Endothelial cell of umbilical vein (primary cell): ENCODE data around the gene ALDH1L1. TPM values are rescaled to one million over a fixed set of nuclear protein-coding genes. Genes with fewer than 3 reads are reported as not detected.

ENCODE experiments used
- BruUV-seq: library from RNA; stranded (reverse); fragments of 400-500 nt; replicated peaks from 2 replicates; lab custom pipeline; 2021; lab: Mats Ljungman, UMichigan
- CTCF ChIA-PET: fragments of 300-600, 350-600 bp; sonication (Branson Sonifier 250); formaldehyde crosslinking; loops from one replicate; lab custom pipeline; 2021; ENCODE audit warnings: antibody characterized with exemption, inconsistent platforms; lab: Charles Lee
- POLR2A ChIA-PET: fragments of 300-600, 350-600 bp; sonication (Branson Sonifier 250); formaldehyde crosslinking; loops from one replicate; lab custom pipeline; 2021; ENCODE audit warnings: antibody characterized with exemption, inconsistent platforms; lab: Charles Lee
- DNase-seq: peaks from one replicate; pipeline ENCODE4 v3.0.0-alpha.2; 2011; ENCODE audit warnings: low read depth, low spot score
- FAIRE-seq: peaks from 2 replicates; lab custom pipeline; 2011; peaks lifted over from hg19 to GRCh38; lab: Jason Lieb, UNC
- H2AFZ ChIP-seq: 2 replicates; pipeline ENCODE4 v1.6.0; 2012; ENCODE audit warnings: low read depth, low read length, control low read depth, inconsistent platforms
- H3K27ac ChIP-seq: 2 replicates; pipeline ENCODE4 v1.5.1; 2011; ENCODE audit warnings: low read depth, mild to moderate bottlenecking, control low read depth, low read length, moderate library complexity; ENCODE audit not compliant: insufficient read depth
- H3K27me3 ChIP-seq, 2 experiments: 2 replicates each; pipeline versions ENCODE4 v1.6.0 to v1.6.1; 2011; ENCODE audit warnings: low read length in 2 of 2, mixed read lengths in 1 of 2; ENCODE audit not compliant: control insufficient read depth in 2 of 2, insufficient read depth in 2 of 2
- H3K36me3 ChIP-seq, 2 experiments: 2 replicates in 1 of 2; 3 replicates in 1 of 2; pipeline ENCODE4 v1.5.1; 2011; ENCODE audit warnings: low read length in 2 of 2, mild to moderate bottlenecking in 1 of 2, moderate library complexity in 1 of 2; ENCODE audit not compliant: control insufficient read depth in 2 of 2, insufficient read depth in 2 of 2; ENCODE audit errors: extremely low read depth in 1 of 2
- H3K4me1 ChIP-seq: 3 replicates; pipeline ENCODE4 v1.5.1; 2011; ENCODE audit warnings: mild to moderate bottlenecking, low read length; ENCODE audit not compliant: control insufficient read depth, insufficient read depth; ENCODE audit errors: extremely low read depth
- H3K4me2 ChIP-seq: 2 replicates; pipeline ENCODE4 v1.6.1; 2011; ENCODE audit warnings: low read length, control low read depth, mixed read lengths; ENCODE audit not compliant: insufficient read depth
- H3K4me3 ChIP-seq, 3 experiments: fragments of 200-600 bp in 1 of 3; sonication (generic), shearing (Covaris generic) in 1 of 3; replicated peaks in 1 of 3; 2 replicates each; pipeline ENCODE4 v1.5.1; 2011 to 2016; ENCODE audit warnings: control low read depth in 3 of 3, low read length in 3 of 3, mild to moderate bottlenecking in 2 of 3, inconsistent platforms in 1 of 3, low read depth in 1 of 3, moderate library complexity in 1 of 3; ENCODE audit not compliant: insufficient read depth in 1 of 3
- H3K79me2 ChIP-seq: 2 replicates; pipeline ENCODE4 v1.6.0; 2012; ENCODE audit warnings: low read length, inconsistent platforms; ENCODE audit not compliant: control insufficient read depth, insufficient read depth
- H3K9ac ChIP-seq: replicated peaks from 2 replicates; pipeline ENCODE3; 2011; ENCODE audit warnings: low read length, control low read depth; ENCODE audit not compliant: insufficient read depth; ENCODE audit errors: extremely low read depth
- H3K9me1 ChIP-seq: replicated peaks from 3 replicates; pipeline ENCODE4 v1.6.0; 2011; ENCODE audit warnings: mild to moderate bottlenecking, low read length; ENCODE audit not compliant: control insufficient read depth, insufficient read depth; ENCODE audit errors: extremely low read depth
- H3K9me3 ChIP-seq: replicated peaks from 2 replicates; pipeline ENCODE4 v1.5.1; 2012; ENCODE audit warnings: low read length, inconsistent platforms; ENCODE audit not compliant: control insufficient read depth, insufficient read depth
- H4K20me1 ChIP-seq: replicated peaks from 2 replicates; pipeline ENCODE3; 2011; ENCODE audit warnings: mild to moderate bottlenecking, low read length; ENCODE audit not compliant: control insufficient read depth, insufficient read depth; ENCODE audit errors: extremely low read depth
- CTCF ChIP-seq, 2 donors: IDR thresholded peaks; 1 replicate in 1 of 2; 2 replicates in 1 of 2; pipeline ENCODE4 v1.5.1; 2011; ENCODE audit warnings: low read length in 2 of 2, mild to moderate bottlenecking in 2 of 2, moderate library complexity in 2 of 2, control low read depth in 1 of 2, inconsistent platforms in 1 of 2, low read depth in 1 of 2; ENCODE audit not compliant: insufficient read depth in 1 of 2; ENCODE audit errors: extremely low read depth in 1 of 2
- EZH2 ChIP-seq: IDR thresholded peaks from 2 replicates; pipeline ENCODE4 v1.6.1; 2012; ENCODE audit warnings: borderline replicate concordance, low read depth, mild to moderate bottlenecking, moderate library complexity, low read length, inconsistent platforms; ENCODE audit not compliant: severe bottlenecking
- FOS ChIP-seq: IDR thresholded peaks from 2 replicates; pipeline ENCODE4 v1.6.1; 2011; ENCODE audit warnings: mild to moderate bottlenecking, low read length, moderate library complexity, borderline replicate concordance; ENCODE audit not compliant: insufficient read depth
- GATA2 ChIP-seq: IDR thresholded peaks from 2 replicates; pipeline ENCODE4 v1.7.0; 2011; ENCODE audit warnings: low read depth, mild to moderate bottlenecking, moderate library complexity, mixed read lengths, low read length; ENCODE audit not compliant: insufficient read length, insufficient read depth
- JUN ChIP-seq: IDR thresholded peaks from 2 replicates; pipeline ENCODE4 v1.6.1; 2011; ENCODE audit warnings: borderline replicate concordance, low read depth; ENCODE audit not compliant: insufficient read length, insufficient read depth
- MAX ChIP-seq: IDR thresholded peaks from 2 replicates; pipeline ENCODE4 v1.6.1; 2011; ENCODE audit not compliant: insufficient read depth, insufficient read length
- MYC ChIP-seq: IDR thresholded peaks from one replicate; pipeline ENCODE4 v1.6.1; 2011; ENCODE audit warnings: mild to moderate bottlenecking, low read depth, low read length
- POLR2A ChIP-seq: IDR thresholded peaks from 2 replicates; pipeline ENCODE4 v1.6.1; 2012; ENCODE audit warnings: low read depth, mild to moderate bottlenecking, control low read depth, low read length
- POLR2AphosphoS5 ChIP-seq: IDR thresholded peaks from 2 replicates; pipeline ENCODE4 v1.6.1; 2012; ENCODE audit warnings: low read depth, mild to moderate bottlenecking, control low read depth, low read length, moderate library complexity; ENCODE audit not compliant: insufficient read depth
- dilution Hi-C: fragments of 300-500 bp; cut with MboI; formaldehyde crosslinking; loops from one replicate; pipeline ENCODE4 v1.15.0; 2019; ENCODE audit warnings: low sequenced_read_pairs; ENCODE audit not compliant: extremely low pct_ligation_motif_present
- intact Hi-C: fragments of 100-400 bp; cut with micrococcal nuclease; formaldehyde crosslinking; loops from one replicate; pipeline ENCODE4 v1.10.0; 2022
- polyA plus RNA-seq, 4 experiments: library from polyadenylated mRNA; depleted of rRNA in 3 of 4; stranded (reverse) in 3 of 4; unstranded in 1 of 4; fragments of >200 nt; gene quantifications; 2 replicates each; pipeline versions ENCODE4 v1.2.1 to v1.2.3, GENCODE V29; 2011 to 2012; ENCODE audit warnings: missing spikeins in 1 of 4
- total RNA-seq: library from RNA; stranded (reverse); gene quantifications from 2 replicates; pipeline ENCODE4 v1.2.3, GENCODE V29; 2021

Gene ALDH1L1
- total and polyA plus RNA-seq, 2 donors (not counting 3 experiments of a cell fraction or from before 2014, with no cell fraction given) = not detected

- Histone ChIP-seq H2AFZ (no peak overlapping the region), H3K9me3 (no peaks in the 10 kb centered on the region), H3K4me1 (peaks cover 11% of the 10 kb centered on the region), H3K4me3 (no peak overlapping the region), H3K36me3 (no peaks in the 10 kb centered on the region), H3K27ac (no peak overlapping the region), H3K9me1 (no peaks in the 10 kb centered on the region), H3K27me3 (no peaks in the 10 kb centered on the region), H3K9ac (no peak overlapping the region), H3K79me2 (no peaks in the 10 kb centered on the region), H4K20me1 (no peaks in the 10 kb centered on the region), H3K4me2 (peak overlapping the region; percentile 24)
- no TSS peak for BruUV-seq
- DNase-seq (no peak), FAIRE-seq (peak; percentile 21)
- TF ChIP-seq CTCF (IDR thresholded peaks at IDR 0.05; ENCODE audit: extremely low read depth in 1 of 2, insufficient read depth in 1 of 2, low read depth in 1 of 2, low read length in 2 of 2) (no peak), JUN (no peak), POLR2A (no peak), GATA2 (no peak), POLR2AphosphoS5 (no peak), EZH2 (no peak), MAX (no peak), FOS (no peak), MYC (no peak)
- ChIA-PET POLR2A (no interaction called here), CTCF (interaction anchor here (1.0 to 2.5 kb wide), 4 partner anchors 28 to 201 kb away, joined by 3 to 9 read pairs (median 5); no protein-coding TSS in a partner anchor)
- dilution Hi-C loops (no loop called here), intact Hi-C loops (loop anchor here (5.0 kb wide), 2 partner anchors 82 to 158 kb away; no protein-coding TSS in a partner anchor)
Measured at GRCh38 chr3:126130081-126130855, 50.1 kb downstream of the ALDH1L1 start.
